Placental pericyte (primary cell): ENCODE results near the gene SRPRB. TPM values are rescaled to one million over a fixed set of nuclear protein-coding genes. Genes with fewer than 3 reads are reported as not detected.

Source experiments
- total RNA-seq: library from RNA; depleted of rRNA; stranded (reverse); fragments of >200 nt; gene quantifications from 2 replicates; pipeline ENCODE4 v1.2.3, GENCODE V29; 2012

The SRPRB gene, protein sequence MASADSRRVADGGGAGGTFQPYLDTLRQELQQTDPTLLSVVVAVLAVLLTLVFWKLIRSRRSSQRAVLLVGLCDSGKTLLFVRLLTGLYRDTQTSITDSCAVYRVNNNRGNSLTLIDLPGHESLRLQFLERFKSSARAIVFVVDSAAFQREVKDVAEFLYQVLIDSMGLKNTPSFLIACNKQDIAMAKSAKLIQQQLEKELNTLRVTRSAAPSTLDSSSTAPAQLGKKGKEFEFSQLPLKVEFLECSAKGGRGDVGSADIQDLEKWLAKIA
- 91.8 and 109 TPM in 2 replicates for total RNA-seq

DNA sequence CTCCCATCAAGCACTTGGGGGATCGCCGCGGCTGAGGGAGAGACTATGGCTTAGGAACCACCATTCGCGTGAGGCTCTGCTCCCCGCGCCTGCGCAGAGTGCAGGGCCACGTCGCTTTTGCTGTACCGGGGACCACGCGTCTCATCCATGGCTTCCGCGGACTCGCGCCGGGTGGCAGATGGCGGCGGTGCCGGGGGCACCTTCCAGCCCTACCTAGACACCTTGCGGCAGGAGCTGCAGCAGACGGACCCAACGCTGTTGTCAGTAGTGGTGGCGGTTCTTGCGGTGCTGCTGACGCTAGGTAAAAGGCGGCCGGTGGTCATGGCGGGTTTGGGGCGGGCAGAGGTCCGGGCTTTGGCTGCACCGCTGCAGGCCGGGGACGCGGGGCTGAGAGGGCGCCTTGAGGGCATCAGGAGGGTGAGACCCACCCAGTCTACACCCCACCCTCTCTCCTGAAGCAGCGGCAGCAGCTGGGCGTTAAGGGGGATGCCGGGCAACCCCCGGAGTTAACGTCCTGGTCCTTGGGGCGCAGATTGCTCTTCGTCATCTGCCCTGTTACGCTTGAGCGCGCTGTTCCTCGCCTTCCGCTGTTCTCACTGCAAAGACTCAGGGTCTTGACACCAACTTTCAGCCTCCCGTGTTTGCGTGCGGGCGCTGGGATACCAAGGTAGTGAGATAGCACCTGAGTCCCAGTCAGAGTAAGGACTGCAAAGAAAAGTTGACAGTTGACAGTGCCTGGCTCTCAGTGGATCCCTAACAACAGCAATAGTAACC, at the start of gene SRPRB:
TSS of gene SRPRB (plus strand) at position 114 of the 774 bp plus-strand sequence. CDS start at position 148, 34 bp downstream.

Other genes with a start within 250 kb of the SRPRB start
- 235 and 283 TPM in 2 replicates for gene CDV3, start 232.1 kb upstream of the SRPRB start, total RNA-seq
- 15.5 and 65.9 TPM in 2 replicates for gene TOPBP1, start 143.9 kb upstream of the SRPRB start, total RNA-seq
- gene TF, start 59.4 kb upstream of the SRPRB start, total RNA-seq: 0.29 and 0.44 TPM in 2 replicates
- gene RAB6B, start 90.1 kb downstream of the SRPRB start, total RNA-seq: under 0.01 and 0.14 TPM in 2 replicates
- gene SLCO2A1, start 224.1 kb downstream of the SRPRB start, total RNA-seq: 1.6 TPM in 1 of 2 replicates, not detected in the other